Bronchial epithelial cell (primary cell): Measurements from ENCODE around the gene SEC31A. TPM values are rescaled to one million over a fixed set of nuclear protein-coding genes. Genes with fewer than 3 reads are reported as not detected.

Experiments
- DNase-seq: peaks from one replicate; pipeline ENCODE4 v3.0.0-alpha.2; 2010; ENCODE audit warnings: low read depth
- FAIRE-seq: peaks from 2 replicates; lab custom pipeline; 2011; peaks lifted over from hg19 to GRCh38; lab: Jason Lieb, UNC
- H3K27me3 ChIP-seq: 2 replicates; pipeline ENCODE4 v1.5.1; 2011; ENCODE audit warnings: low read length; ENCODE audit not compliant: control insufficient read depth, insufficient read depth
- H3K36me3 ChIP-seq: 2 replicates; pipeline ENCODE4 v1.5.1; 2011; ENCODE audit warnings: low read length; ENCODE audit not compliant: control insufficient read depth, insufficient read depth
- H3K4me3 ChIP-seq: 2 replicates; pipeline ENCODE4 v1.5.1; 2011; ENCODE audit warnings: mild to moderate bottlenecking, low read depth, low read length, control low read depth
- CTCF ChIP-seq: IDR thresholded peaks from 2 replicates; pipeline ENCODE4 v1.5.1; 2011; ENCODE audit warnings: mild to moderate bottlenecking, moderate library complexity, low read length, control low read depth, inconsistent platforms; ENCODE audit not compliant: insufficient read depth, severe bottlenecking
- total RNA-seq: library from RNA; depleted of rRNA; stranded (reverse); fragments of >200 nt; gene quantifications from 2 replicates; pipeline ENCODE4 v1.2.1, GENCODE V29; 2014

The SEC31A gene
- 96.0 and 128 TPM in 2 replicates for total RNA-seq

- H3K36me3 ChIP-seq, result peaks cover 5% of the 10 kb centered on the region
- FAIRE-seq, result no peak
- H3K27me3 ChIP-seq, result no peaks in the 10 kb centered on the region
- peak; percentile 84 for DNase-seq
- no peak for TF ChIP-seq CTCF
- peak within 1 kb of the TSS; percentile 76 for H3K4me3 ChIP-seq
These were observed at the start of gene SEC31A for GRCh38 chr4:82890901-82891706. TSS of gene SEC31A (minus strand) at chr4:82891153. CDS start at chr4:82881936, 9,217 bp downstream.

- TF ChIP-seq CTCF, result no peak
- Histone ChIP-seq H3K27me3 (no peaks in the 10 kb centered on the region), H3K4me3 (no peak overlapping the region), H3K36me3 (no peaks in the 10 kb centered on the region)
- FAIRE-seq (no peak), DNase-seq (no peak)
These were observed 48.5 kb upstream of the SEC31A start for GRCh38 chr4:82939414-82939813.

GRCh38 chr4:82934441-82934840, 43.5 kb upstream of the SEC31A start:
- FAIRE-seq (no peak), DNase-seq (no peak)
- Histone ChIP-seq H3K27me3 (no peaks in the 10 kb centered on the region), H3K36me3 (no peaks in the 10 kb centered on the region), H3K4me3 (no peak overlapping the region)
- TF ChIP-seq CTCF, result no peak

GRCh38 chr4:82930848-82931755, 40.1 kb upstream of the SEC31A start:
- TF ChIP-seq CTCF, result no peak

GRCh38 chr4:82921795-82922194, 30.8 kb upstream of the SEC31A start:
- no peaks in the 10 kb centered on the region for H3K27me3 ChIP-seq
- DNase-seq, result no peak
- no peak for FAIRE-seq
- no peak for TF ChIP-seq CTCF
- no peaks in the 10 kb centered on the region for H3K36me3 ChIP-seq
- no peak overlapping the region for H3K4me3 ChIP-seq

More at GRCh38 chr4:82930848-82931755, 40.1 kb upstream of the SEC31A start:
- no peaks in the 10 kb centered on the region for H3K36me3 ChIP-seq
- FAIRE-seq (no peak), DNase-seq (no peak)
- H3K4me3 ChIP-seq, result no peak overlapping the region
- H3K27me3 ChIP-seq, result no peaks in the 10 kb centered on the region
